Fibroblast of lung (primary cell): ENCODE results near the gene FANCG. TPM values are rescaled to one million over a fixed set of nuclear protein-coding genes. Genes with fewer than 3 reads are reported as not detected.

Source experiments
- DNase-seq, 2 donors: peaks; one replicate each; pipeline versions ENCODE4 v3.0.0 to v3.0.0-alpha.2; 2010; ENCODE audit warnings: low read depth in 2 of 2
- H2AFZ ChIP-seq: 2 replicates; pipeline ENCODE4 v1.5.1; 2012; ENCODE audit warnings: low read length, control low read depth, inconsistent platforms
- H3K27ac ChIP-seq: 2 replicates; pipeline ENCODE4 v1.5.1; 2011; ENCODE audit warnings: low read length, control low read depth; ENCODE audit not compliant: insufficient read depth
- H3K27me3 ChIP-seq: 2 replicates; pipeline ENCODE4 v1.5.1; 2011; ENCODE audit warnings: mild to moderate bottlenecking, low read length; ENCODE audit not compliant: control insufficient read depth, insufficient read depth
- H3K36me3 ChIP-seq: 2 replicates; pipeline ENCODE4 v1.5.1; 2011; ENCODE audit warnings: low read length; ENCODE audit not compliant: control insufficient read depth, insufficient read depth
- H3K4me1 ChIP-seq: 2 replicates; pipeline ENCODE4 v1.5.1; 2011; ENCODE audit warnings: low read length; ENCODE audit not compliant: control insufficient read depth, insufficient read depth; ENCODE audit errors: extremely low read depth
- H3K4me2 ChIP-seq: 2 replicates; pipeline ENCODE4 v1.5.1; 2011; ENCODE audit warnings: low read length, control low read depth; ENCODE audit not compliant: insufficient read depth; ENCODE audit errors: extremely low read depth
- H3K4me3 ChIP-seq, 4 experiments: fragments of 200-600 bp in 1 of 4; sonication (generic) in 1 of 4; replicated peaks in 1 of 4; 2 replicates each; pipeline ENCODE4 v1.5.1; 2011 to 2016; ENCODE audit warnings: low read length in 4 of 4, low read depth in 3 of 4, mild to moderate bottlenecking in 3 of 4, control low read depth in 2 of 4, inconsistent platforms in 1 of 4, mixed read lengths in 1 of 4; ENCODE audit not compliant: insufficient read depth in 1 of 4; ENCODE audit errors: control extremely low read depth in 1 of 4
- H3K79me2 ChIP-seq: 2 replicates; pipeline ENCODE4 v1.5.1; 2012; ENCODE audit warnings: mild to moderate bottlenecking, low read length, inconsistent platforms; ENCODE audit not compliant: control insufficient read depth, insufficient read depth
- H3K9ac ChIP-seq: 2 replicates; pipeline ENCODE4 v1.5.1; 2011; ENCODE audit warnings: mild to moderate bottlenecking, low read length, control low read depth; ENCODE audit not compliant: insufficient read depth
- H3K9me3 ChIP-seq: 2 replicates; pipeline ENCODE4 v1.5.1; 2012; ENCODE audit warnings: low read depth, low read length; ENCODE audit not compliant: control insufficient read depth, insufficient read depth
- H4K20me1 ChIP-seq: 2 replicates; pipeline ENCODE4 v1.5.1; 2011; ENCODE audit warnings: low read length; ENCODE audit not compliant: control insufficient read depth, insufficient read depth; ENCODE audit errors: extremely low read depth
- EZH2 ChIP-seq: IDR thresholded peaks from 2 replicates; pipeline ENCODE4 v1.5.1; 2012; ENCODE audit warnings: low read length, control low read depth, mild to moderate bottlenecking; ENCODE audit errors: missing control alignments
- polyA plus RNA-seq, 2 donors: library from polyadenylated mRNA; depleted of rRNA in 1 of 2; stranded (reverse) in 1 of 2; unstranded in 1 of 2; fragments of >200 nt; gene quantifications; 2 replicates each; pipeline ENCODE4 v1.2.1, GENCODE V29; 2011 to 2012; ENCODE audit warnings: missing spikeins in 1 of 2
- total RNA-seq: library from RNA; depleted of rRNA; stranded (reverse); fragments of >200 nt; gene quantifications from 2 replicates; pipeline ENCODE4 v1.2.1, GENCODE V29; 2014
- TF ChIP-seq, protein P1 (sequence below), 2 donors: IDR thresholded peaks in 1 of 2; conservative IDR thresholded peaks in 1 of 2; 1 replicate in 1 of 2; 2 replicates in 1 of 2; pipeline ENCODE4 v1.5.1; 2011 to 2012; ENCODE audit warnings: low read length in 2 of 2, control low read depth in 1 of 2, inconsistent platforms in 1 of 2, low read depth in 1 of 2, mild to moderate bottlenecking in 1 of 2

Gene FANCG
- total and polyA plus RNA-seq, 2 donors (not counting 1 experiment from before 2014, with no cell fraction given) = 6.6 to 12.2 TPM

DNA sequence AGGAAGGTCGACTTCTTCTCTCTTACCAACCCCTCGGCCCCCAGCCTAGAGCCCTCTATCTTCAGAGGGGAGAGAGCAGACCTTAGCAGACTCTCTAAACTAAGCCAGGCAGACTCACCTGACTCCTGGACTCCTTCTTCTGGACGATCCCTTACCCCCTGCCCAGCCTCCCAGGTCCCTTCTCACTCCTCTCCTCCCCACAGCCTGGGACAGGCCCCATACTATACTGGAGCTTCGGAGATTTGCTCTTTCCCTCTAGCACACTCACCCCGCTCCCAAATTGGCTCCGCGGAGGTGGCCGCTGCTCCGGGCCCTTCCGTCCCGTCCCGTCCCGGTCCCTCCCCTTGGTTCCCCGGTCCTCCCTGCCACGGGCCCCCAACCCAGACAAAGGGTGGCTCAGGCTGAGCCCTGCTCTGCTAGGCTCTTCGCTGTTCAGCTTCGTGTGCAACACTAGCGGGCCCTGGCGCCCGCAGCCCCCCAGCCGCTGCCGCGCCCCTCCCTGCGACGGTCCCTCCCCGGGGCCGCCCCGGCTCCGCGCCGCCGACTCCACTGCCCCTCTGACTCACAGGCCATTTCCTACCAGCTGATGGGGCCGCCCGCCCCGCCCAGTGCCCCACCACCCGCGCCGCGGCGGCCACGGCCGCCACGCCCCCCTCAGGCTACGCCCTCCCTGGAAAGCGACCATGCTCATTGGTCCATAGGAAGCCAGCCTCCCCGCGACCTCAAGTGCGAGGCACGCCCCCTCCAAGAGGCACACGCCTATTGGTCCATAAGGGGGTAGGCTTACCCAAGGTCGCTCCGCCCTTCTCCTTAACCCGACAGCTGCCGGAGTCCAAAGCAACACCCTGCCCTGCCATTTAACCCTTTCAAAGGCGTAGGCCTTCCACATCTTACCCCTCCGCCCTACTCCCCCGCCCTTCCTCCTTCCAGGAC lies 31.5 kb upstream of the FANCG start:
- Histone ChIP-seq H4K20me1 (no peaks in the 10 kb centered on the region), H3K36me3 (peaks cover 4% of the 10 kb centered on the region), H3K27me3 (no peaks in the 10 kb centered on the region), H3K27ac (peak overlapping the region; percentile 93), H3K4me3 (peak overlapping the region; percentile 79 to 96 (median 83)), H3K9me3 (no peaks in the 10 kb centered on the region), H2AFZ (no peak overlapping the region), H3K4me2 (peak overlapping the region; percentile 94), H3K9ac (peak overlapping the region; percentile 90), H3K79me2 (peaks cover 36% of the 10 kb centered on the region), H3K4me1 (peaks cover 25% of the 10 kb centered on the region)
- peak; percentile 98 to 99 for DNase-seq
- no peak for TF ChIP-seq EZH2
- TF ChIP-seq, protein P1, sequence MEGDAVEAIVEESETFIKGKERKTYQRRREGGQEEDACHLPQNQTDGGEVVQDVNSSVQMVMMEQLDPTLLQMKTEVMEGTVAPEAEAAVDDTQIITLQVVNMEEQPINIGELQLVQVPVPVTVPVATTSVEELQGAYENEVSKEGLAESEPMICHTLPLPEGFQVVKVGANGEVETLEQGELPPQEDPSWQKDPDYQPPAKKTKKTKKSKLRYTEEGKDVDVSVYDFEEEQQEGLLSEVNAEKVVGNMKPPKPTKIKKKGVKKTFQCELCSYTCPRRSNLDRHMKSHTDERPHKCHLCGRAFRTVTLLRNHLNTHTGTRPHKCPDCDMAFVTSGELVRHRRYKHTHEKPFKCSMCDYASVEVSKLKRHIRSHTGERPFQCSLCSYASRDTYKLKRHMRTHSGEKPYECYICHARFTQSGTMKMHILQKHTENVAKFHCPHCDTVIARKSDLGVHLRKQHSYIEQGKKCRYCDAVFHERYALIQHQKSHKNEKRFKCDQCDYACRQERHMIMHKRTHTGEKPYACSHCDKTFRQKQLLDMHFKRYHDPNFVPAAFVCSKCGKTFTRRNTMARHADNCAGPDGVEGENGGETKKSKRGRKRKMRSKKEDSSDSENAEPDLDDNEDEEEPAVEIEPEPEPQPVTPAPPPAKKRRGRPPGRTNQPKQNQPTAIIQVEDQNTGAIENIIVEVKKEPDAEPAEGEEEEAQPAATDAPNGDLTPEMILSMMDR (conservative IDR thresholded peaks at IDR 0.05 in 1 of 2, IDR thresholded peaks at IDR 0.05 in 1 of 2; ENCODE audit: low read depth in 1 of 2, low read length in 2 of 2) = no peak

DNA sequence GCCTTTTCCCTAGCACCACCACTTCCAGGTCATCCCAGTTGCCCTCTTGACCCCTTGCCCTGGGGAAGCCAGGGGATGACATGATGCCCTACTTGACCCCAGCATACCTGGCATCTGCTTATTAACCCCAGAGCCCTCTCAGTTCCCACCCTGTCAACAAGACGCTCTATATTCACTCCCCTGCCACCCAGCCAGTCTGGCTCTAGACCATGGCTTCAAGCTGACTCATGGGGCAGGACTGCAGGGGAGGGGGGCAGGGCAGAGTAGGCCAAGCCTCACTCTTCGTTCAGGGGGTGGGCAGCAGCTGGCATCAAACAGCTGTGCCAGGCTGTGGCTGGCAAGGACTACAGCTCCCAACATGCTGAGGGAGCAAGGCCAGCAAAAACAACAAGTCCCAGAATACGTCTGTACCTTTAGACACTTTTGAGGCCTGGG lies 30.6 kb upstream of the FANCG start:
- H3K27ac ChIP-seq = peak overlapping the region; percentile 93
- H2AFZ ChIP-seq = no peak overlapping the region
- peak; percentile 44 to 64 for DNase-seq
- TF ChIP-seq, protein P1 (conservative IDR thresholded peaks at IDR 0.05 in 1 of 2, IDR thresholded peaks at IDR 0.05 in 1 of 2; ENCODE audit: low read depth in 1 of 2, low read length in 2 of 2) = no peak
- TF ChIP-seq EZH2 = no peak
- H3K4me3 ChIP-seq = peak overlapping the region; percentile 79 to 96 (median 83)
- no peaks in the 10 kb centered on the region for H3K27me3 ChIP-seq
- peaks cover 8% of the 10 kb centered on the region for H3K36me3 ChIP-seq
- H4K20me1 ChIP-seq = no peaks in the 10 kb centered on the region
- peak overlapping the region; percentile 82 for H3K4me2 ChIP-seq
- peak overlapping the region; percentile 90 for H3K9ac ChIP-seq
- peaks cover 32% of the 10 kb centered on the region for H3K79me2 ChIP-seq
- no peaks in the 10 kb centered on the region for H3K9me3 ChIP-seq
- H3K4me1 ChIP-seq = peaks cover 25% of the 10 kb centered on the region

DNA sequence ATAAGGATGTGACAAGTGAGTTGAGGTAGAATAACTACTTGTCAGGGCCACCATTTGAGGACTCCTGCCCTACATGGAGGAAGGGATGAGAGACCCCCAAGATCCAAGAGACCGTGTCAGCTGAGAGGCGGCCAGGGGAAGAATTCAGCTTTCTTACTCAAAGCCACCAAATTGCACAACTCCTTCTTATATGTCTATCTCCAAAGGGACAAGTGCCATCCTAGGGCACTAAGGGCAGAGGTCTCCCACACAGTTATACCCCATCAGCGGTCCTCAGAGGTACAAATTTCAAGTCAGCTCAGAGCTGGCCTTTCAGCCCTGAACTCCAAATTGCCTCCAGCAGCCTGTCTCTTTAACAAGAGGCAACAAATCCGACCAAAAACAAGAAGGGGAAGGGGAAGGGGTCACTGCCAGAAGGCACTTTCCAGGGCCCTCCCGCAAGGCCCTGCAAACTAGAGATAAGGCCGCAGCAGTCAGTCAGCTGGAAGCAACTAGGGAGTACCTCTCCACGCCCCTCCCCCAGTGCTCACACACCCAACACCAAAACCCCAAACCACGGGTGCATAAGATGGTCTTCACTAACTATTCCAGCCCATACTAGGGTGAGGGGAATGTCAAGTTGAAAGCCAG lies 29.3 kb upstream of the FANCG start:
- no peaks in the 10 kb centered on the region for H3K27me3 ChIP-seq
- no peak overlapping the region for H3K4me2 ChIP-seq
- H3K36me3 ChIP-seq = peaks cover 17% of the 10 kb centered on the region
- H3K9ac ChIP-seq = no peak overlapping the region
- peaks cover 19% of the 10 kb centered on the region for H3K4me1 ChIP-seq
- peak overlapping the region in 1 of 4 experiments; percentile 96 for H3K4me3 ChIP-seq
- peaks cover 29% of the 10 kb centered on the region for H3K79me2 ChIP-seq
- DNase-seq = no peak
- no peak for TF ChIP-seq EZH2
- TF ChIP-seq, protein P1 (conservative IDR thresholded peaks at IDR 0.05 in 1 of 2, IDR thresholded peaks at IDR 0.05 in 1 of 2; ENCODE audit: low read depth in 1 of 2, low read length in 2 of 2) = no peak
- H4K20me1 ChIP-seq = no peaks in the 10 kb centered on the region
- no peaks in the 10 kb centered on the region for H3K9me3 ChIP-seq
- H2AFZ ChIP-seq = no peak overlapping the region
- H3K27ac ChIP-seq = no peak overlapping the region
